HepG2 (cell line): Measurements from ENCODE around the gene CMIP. TPM values are rescaled to one million over a fixed set of nuclear protein-coding genes. Genes with fewer than 3 reads are reported as not detected.

ENCODE experiments used
- ASH2L ChIP-seq: fragments of 300-600, 200-600 bp; sonication (generic); IDR thresholded peaks from 2 replicates; pipeline ENCODE4 v1.7.0; 2017; ENCODE audit warnings: low read depth, mild to moderate bottlenecking, moderate library complexity, mixed read lengths, low read length; ENCODE audit not compliant: insufficient read length
- CCAR2 ChIP-seq: fragments of 200-400 bp; formaldehyde crosslinking; optimal IDR thresholded peaks from 2 replicates; pipeline ENCODE3; 2018; ENCODE audit warnings: low read depth, mild to moderate bottlenecking, low read length, moderate library complexity
- GABPB1 ChIP-seq: IDR thresholded peaks from 2 replicates; pipeline ENCODE4 v1.6.1; 2016; ENCODE audit warnings: mild to moderate bottlenecking, missing genetic modification reagents, moderate library complexity, missing compliant biosample characterization
- HES4 ChIP-seq: sonication (generic); formaldehyde crosslinking; IDR thresholded peaks from 2 replicates; pipeline ENCODE4 v1.9.0; 2021; ENCODE audit warnings: mild to moderate bottlenecking, missing genetic modification reagents, borderline replicate concordance
- MBD4 ChIP-seq: IDR thresholded peaks from 2 replicates; pipeline ENCODE4 v1.6.1; 2012; ENCODE audit warnings: low read length, inconsistent platforms, borderline replicate concordance
- MLLT10 ChIP-seq: sonication (generic); formaldehyde crosslinking; IDR thresholded peaks from 2 replicates; pipeline ENCODE4 v1.4.0; 2020; ENCODE audit warnings: missing genetic modification reagents
- MXD4 ChIP-seq: IDR thresholded peaks from 2 replicates; pipeline ENCODE4 v1.6.1; 2016; ENCODE audit warnings: mild to moderate bottlenecking, missing biosample characterization, missing genetic modification reagents
- NFKB2 ChIP-seq: sonication (generic); formaldehyde crosslinking; IDR thresholded peaks from 2 replicates; pipeline ENCODE4 v1.4.0; 2020; ENCODE audit warnings: missing genetic modification reagents, borderline replicate concordance
- PRMT3 ChIP-seq: sonication (generic); formaldehyde crosslinking; IDR thresholded peaks from 2 replicates; pipeline ENCODE4 v1.8.1; 2022; ENCODE audit warnings: low read depth, mild to moderate bottlenecking, moderate library complexity, missing genetic modification reagents, borderline replicate concordance
- RNF2 ChIP-seq: fragments of 450-650 bp; conservative IDR thresholded peaks from 2 replicates; pipeline ENCODE4 v1.6.1; 2016; ENCODE audit warnings: low read depth
- ZBTB3 ChIP-seq: sonication (generic); formaldehyde crosslinking; IDR thresholded peaks from 2 replicates; pipeline ENCODE4 v1.4.0; 2020; ENCODE audit warnings: low read depth, mild to moderate bottlenecking, moderate library complexity, missing genetic modification reagents, borderline replicate concordance
- ZBTB33 ChIP-seq: sonication (generic); formaldehyde crosslinking; IDR thresholded peaks from 2 replicates; pipeline ENCODE4 v1.4.0; 2020; ENCODE audit warnings: missing genetic modification reagents
- ZBTB37 ChIP-seq: sonication (generic); formaldehyde crosslinking; IDR thresholded peaks from 2 replicates; pipeline ENCODE4 v1.4.0; 2020; ENCODE audit warnings: mild to moderate bottlenecking, missing genetic modification reagents
- ZBTB7A ChIP-seq: sonication (generic); formaldehyde crosslinking; IDR thresholded peaks from 2 replicates; pipeline ENCODE4 v1.8.0; 2022; ENCODE audit warnings: mild to moderate bottlenecking, missing genetic modification reagents
- ZHX2 ChIP-seq, 2 experiments: sonication (generic) in 1 of 2; formaldehyde crosslinking in 1 of 2; IDR thresholded peaks; 2 replicates each; pipeline versions ENCODE4 v1.6.1 to v1.9.0; 2014 to 2022; ENCODE audit warnings: antibody characterized with exemption in 1 of 2, borderline replicate concordance in 1 of 2, inconsistent platforms in 1 of 2, low read depth in 1 of 2, missing genetic modification reagents in 1 of 2
- ZNF3 ChIP-seq: IDR thresholded peaks from 2 replicates; pipeline ENCODE4 v1.7.0; 2017; ENCODE audit warnings: inconsistent platforms
- ZNF577 ChIP-seq: sonication (generic); formaldehyde crosslinking; IDR thresholded peaks from 2 replicates; pipeline ENCODE4 v1.4.0; 2020; ENCODE audit warnings: mild to moderate bottlenecking, low read depth, missing genetic modification reagents, borderline replicate concordance
- ZNF891 ChIP-seq: sonication (generic); formaldehyde crosslinking; IDR thresholded peaks from 2 replicates; pipeline ENCODE4 v1.5.0; 2020; ENCODE audit warnings: mild to moderate bottlenecking, missing genetic modification reagents
- ZSCAN21 ChIP-seq: sonication (generic); formaldehyde crosslinking; IDR thresholded peaks from 2 replicates; pipeline ENCODE4 v1.8.0; 2022; ENCODE audit warnings: mild to moderate bottlenecking, missing genetic modification reagents, moderate library complexity, borderline replicate concordance
- ZSCAN9 ChIP-seq: IDR thresholded peaks from 2 replicates; pipeline ENCODE4 v1.6.1; 2016; ENCODE audit warnings: borderline replicate concordance
- polyA plus RNA-seq, 8 experiments: library from polyadenylated mRNA; depleted of rRNA in 3 of 8; stranded (reverse) in 7 of 8; unstranded in 1 of 8; fragments of >200 nt; fragmentation: Illumina TruSeq in 4 of 8; extraction: Trizol in 4 of 8; gene quantifications; 2 replicates each; pipeline versions ENCODE4 v1.2.1 to v1.2.3, GENCODE V29; 2011 to 2016; ENCODE audit warnings: low read depth in 4 of 8, missing spikeins in 1 of 8, mixed read lengths in 1 of 8; ENCODE audit not compliant: insufficient read depth in 1 of 8
- total RNA-seq, 5 experiments: library from RNA; depleted of rRNA; stranded (reverse); fragments of >200 nt; fragmentation: Illumina TruSeq; extraction: Trizol; gene quantifications; 2 replicates each; pipeline ENCODE4 v1.2.3, GENCODE V29; 2016; ENCODE audit warnings: low read depth in 1 of 5

Gene CMIP
- total and polyA plus RNA-seq, 2 of the 13 experiments (the other 11 are each of a cell fraction or from before 2014, with no cell fraction given) = 10.9 to 18.1 TPM

GRCh38 chr16:81548876-81549546, 104.4 kb downstream of the CMIP start (continued):
- TF ChIP-seq ZBTB37 (peak; percentile 89; the same call in 1 of the 2 replicates), ZBTB3 (CRISPR knock-in tag) (no peak), MBD4 (no peak), PRMT3 (CRISPR knock-in tag) (no peak), MXD4 (no peak; the same call in 1 of the 2 replicates), ZBTB33 (CRISPR knock-in tag) (peak; percentile 12), ZBTB7A (CRISPR knock-in tag) (no peak), ZSCAN9 (CRISPR knock-in tag) (no peak; the same call in 1 of the 2 replicates), ZHX2 (IDR thresholded peaks at IDR 0.05; ENCODE audit: low read depth) (0 out of 2 replicates have a peak, but pooled peaks have one; percentile 66), ZHX2 (CRISPR knock-in tag; IDR thresholded peaks at IDR 0.05; ENCODE audit: borderline replicate concordance) (no peak), RNF2 (no peak), ZNF3 (CRISPR knock-in tag) (peak; percentile 98), NFKB2 (no peak), ZNF891 (no peak; the same call in 1 of the 2 replicates), ZSCAN21 (CRISPR knock-in tag) (0 out of 2 replicates have a peak, but pooled peaks have one; percentile 18), HES4 (no peak), GABPB1 (CRISPR knock-in tag) (no peak), ASH2L (peak; percentile 95), CCAR2 (no peak), ZNF577 (CRISPR knock-in tag) (no peak), MLLT10 (CRISPR knock-in tag) (no peak)
